IPS-NIHi7 (cell line): ENCODE data around the gene THAP4.

ENCODE experiments used
- DNase-seq: peaks from one replicate; pipeline ENCODE4 v3.0.0; 2012; ENCODE audit warnings: mixed read lengths; ENCODE audit errors: extremely low spot score

THAP4 gene

GRCh38 chr2:241637018-241637794 lies at the start of gene THAP4, which contains the start of gene ATG4B:
THAP4 (minus strand) TSS chr2:241637158; CDS start chr2:241637017, 141 bp downstream.
ATG4B (plus strand) TSS chr2:241637693; CDS start chr2:241637715, 22 bp downstream.
- DNase-seq: peak; percentile 92

- DNase-seq: no peak
Measured at GRCh38 chr2:241686324-241686649, 49.3 kb upstream of the THAP4 start.

- no peak for DNase-seq
Measured at GRCh38 chr2:241680827-241681599, 44.1 kb upstream of the THAP4 start.

GRCh38 chr2:241680044-241680443 lies 43.1 kb upstream of the THAP4 start:
- no peak for DNase-seq

GRCh38 chr2:241678784-241679540 lies 42.0 kb upstream of the THAP4 start:
- DNase-seq: no peak

GRCh38 chr2:241678307-241678706 lies 41.3 kb upstream of the THAP4 start:
- DNase-seq: no peak

- no peak for DNase-seq
Measured at GRCh38 chr2:241677392-241677791, 40.4 kb upstream of the THAP4 start.

GRCh38 chr2:241676665-241677064 lies 39.7 kb upstream of the THAP4 start:
- DNase-seq: no peak

GRCh38 chr2:241675885-241676284 lies 38.9 kb upstream of the THAP4 start:
- DNase-seq: no peak

- DNase-seq: peak; percentile 50
Measured at GRCh38 chr2:241673797-241674725, 37.1 kb upstream of the THAP4 start.

- DNase-seq: no peak
Measured at GRCh38 chr2:241673189-241673663, 36.3 kb upstream of the THAP4 start.

- no peak for DNase-seq
Measured at GRCh38 chr2:241672243-241673188, 35.6 kb upstream of the THAP4 start.

GRCh38 chr2:241671457-241672240 lies 34.7 kb upstream of the THAP4 start:
- DNase-seq: no peak

- DNase-seq: no peak
Measured at GRCh38 chr2:241670333-241671110, 33.6 kb upstream of the THAP4 start.

- no peak for DNase-seq
Measured at GRCh38 chr2:241668839-241669238, 31.9 kb upstream of the THAP4 start.

GRCh38 chr2:241668354-241668753 lies 31.4 kb upstream of the THAP4 start:
- DNase-seq: no peak

GRCh38 chr2:241666627-241667400 lies 29.9 kb upstream of the THAP4 start:
- no peak for DNase-seq
